ENCODE results near the gene BTF3.

BTF3 gene

DNA sequence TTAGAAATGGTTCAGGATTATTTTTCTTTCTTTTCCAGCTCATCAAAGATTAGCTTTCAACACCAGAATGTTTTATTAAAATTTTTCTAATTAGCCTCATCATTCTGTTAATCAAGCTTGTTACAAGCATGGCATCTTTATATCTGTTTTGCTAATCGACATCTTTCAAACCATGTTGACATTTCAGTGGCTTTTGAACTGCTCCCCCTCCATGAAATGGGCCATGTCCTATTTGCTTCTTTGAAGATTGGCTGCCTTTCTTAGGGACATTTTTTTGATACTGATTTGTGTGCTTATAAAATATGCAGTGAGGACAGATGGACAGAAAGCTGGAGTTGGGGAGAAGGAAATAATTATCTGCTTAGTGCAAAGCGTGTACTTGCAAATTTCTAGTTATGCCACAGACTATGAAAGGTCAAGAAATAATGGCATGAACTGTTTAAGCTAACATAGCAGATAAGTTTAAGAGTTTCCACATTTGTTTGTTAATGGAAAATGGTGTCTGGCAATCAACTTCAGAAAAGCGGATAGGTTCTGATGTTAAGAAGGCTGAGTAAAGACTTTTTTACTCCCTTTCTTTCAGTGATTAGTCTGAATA is 27.5 kb downstream of the BTF3 start:
- Mint-ChIP-seq H3K9me3 (no peaks in the 10 kb centered on the region), H3K4me1 (no peaks in the 10 kb centered on the region), H3K4me3 (no peak overlapping the region), H3K27ac (no peak overlapping the region), H3K27me3 (ENCODE audit: low read depth) (no peaks in the 10 kb centered on the region), H3K36me3 (ENCODE audit: low read depth) (no peaks in the 10 kb centered on the region)
- TF ChIP-seq, protein P1, sequence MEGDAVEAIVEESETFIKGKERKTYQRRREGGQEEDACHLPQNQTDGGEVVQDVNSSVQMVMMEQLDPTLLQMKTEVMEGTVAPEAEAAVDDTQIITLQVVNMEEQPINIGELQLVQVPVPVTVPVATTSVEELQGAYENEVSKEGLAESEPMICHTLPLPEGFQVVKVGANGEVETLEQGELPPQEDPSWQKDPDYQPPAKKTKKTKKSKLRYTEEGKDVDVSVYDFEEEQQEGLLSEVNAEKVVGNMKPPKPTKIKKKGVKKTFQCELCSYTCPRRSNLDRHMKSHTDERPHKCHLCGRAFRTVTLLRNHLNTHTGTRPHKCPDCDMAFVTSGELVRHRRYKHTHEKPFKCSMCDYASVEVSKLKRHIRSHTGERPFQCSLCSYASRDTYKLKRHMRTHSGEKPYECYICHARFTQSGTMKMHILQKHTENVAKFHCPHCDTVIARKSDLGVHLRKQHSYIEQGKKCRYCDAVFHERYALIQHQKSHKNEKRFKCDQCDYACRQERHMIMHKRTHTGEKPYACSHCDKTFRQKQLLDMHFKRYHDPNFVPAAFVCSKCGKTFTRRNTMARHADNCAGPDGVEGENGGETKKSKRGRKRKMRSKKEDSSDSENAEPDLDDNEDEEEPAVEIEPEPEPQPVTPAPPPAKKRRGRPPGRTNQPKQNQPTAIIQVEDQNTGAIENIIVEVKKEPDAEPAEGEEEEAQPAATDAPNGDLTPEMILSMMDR (IDR thresholded peaks at IDR 0.05; ENCODE audit: unreplicated experiment in 3 of 3) = no peak

DNA sequence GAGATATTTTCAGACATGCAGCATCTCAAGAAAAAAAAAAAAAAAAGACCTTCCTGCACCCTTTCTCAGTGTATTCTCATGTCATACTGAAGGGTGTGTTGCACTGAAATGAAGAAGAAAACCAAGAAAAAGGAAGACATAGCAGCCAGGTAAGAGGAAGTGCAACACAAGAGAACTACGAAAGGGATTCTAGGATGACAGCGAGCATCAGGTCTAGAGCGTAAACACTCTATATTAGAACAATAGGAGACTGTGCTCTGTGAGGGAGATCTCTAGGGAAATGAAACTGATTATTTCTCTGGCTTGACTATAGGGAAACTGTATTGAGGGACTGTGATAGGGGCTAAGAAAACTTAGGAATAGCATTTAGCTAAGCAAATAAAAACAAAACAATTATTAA is 30.0 kb downstream of the BTF3 start:
- no peak overlapping the region for H3K4me3 Mint-ChIP-seq
- no peaks in the 10 kb centered on the region for H3K4me1 Mint-ChIP-seq
- peaks cover 10% of the 10 kb centered on the region for H3K27me3 Mint-ChIP-seq (ENCODE audit: low read depth)
- TF ChIP-seq, protein P1 (IDR thresholded peaks at IDR 0.05; ENCODE audit: unreplicated experiment in 3 of 3) = no peak
- peaks cover 5% of the 10 kb centered on the region for H3K9me3 Mint-ChIP-seq
- H3K36me3 Mint-ChIP-seq (ENCODE audit: low read depth) = no peaks in the 10 kb centered on the region
- no peak overlapping the region for H3K27ac Mint-ChIP-seq

DNA sequence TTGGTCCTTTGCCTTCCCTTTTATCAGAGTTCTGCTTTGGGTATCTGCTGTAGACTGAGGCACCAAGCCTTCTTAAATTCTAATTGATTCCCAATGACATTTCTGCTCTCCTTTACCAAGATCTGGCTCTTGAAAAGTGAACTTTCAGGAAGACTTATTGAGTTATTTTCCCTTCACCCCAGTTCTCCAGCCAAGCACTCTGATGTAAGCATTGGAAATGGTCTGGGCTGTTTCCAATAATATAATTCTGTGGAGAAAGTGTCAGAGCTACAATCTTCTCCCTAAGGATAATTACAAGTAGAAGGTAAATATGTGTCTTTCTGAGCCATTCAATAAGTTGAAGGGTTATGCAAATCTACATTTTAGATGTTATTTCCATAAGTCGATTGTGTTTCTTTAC is 30.8 kb downstream of the BTF3 start:
- TF ChIP-seq, protein P1 (IDR thresholded peaks at IDR 0.05; ENCODE audit: unreplicated experiment in 3 of 3) = no peak
- H3K4me1 Mint-ChIP-seq = no peaks in the 10 kb centered on the region
- H3K27me3 Mint-ChIP-seq (ENCODE audit: low read depth) = peaks cover 16% of the 10 kb centered on the region
- H3K9me3 Mint-ChIP-seq = peaks cover 12% of the 10 kb centered on the region
- H3K36me3 Mint-ChIP-seq (ENCODE audit: low read depth) = no peaks in the 10 kb centered on the region
- no peak overlapping the region for H3K27ac Mint-ChIP-seq
- no peak overlapping the region for H3K4me3 Mint-ChIP-seq

DNA sequence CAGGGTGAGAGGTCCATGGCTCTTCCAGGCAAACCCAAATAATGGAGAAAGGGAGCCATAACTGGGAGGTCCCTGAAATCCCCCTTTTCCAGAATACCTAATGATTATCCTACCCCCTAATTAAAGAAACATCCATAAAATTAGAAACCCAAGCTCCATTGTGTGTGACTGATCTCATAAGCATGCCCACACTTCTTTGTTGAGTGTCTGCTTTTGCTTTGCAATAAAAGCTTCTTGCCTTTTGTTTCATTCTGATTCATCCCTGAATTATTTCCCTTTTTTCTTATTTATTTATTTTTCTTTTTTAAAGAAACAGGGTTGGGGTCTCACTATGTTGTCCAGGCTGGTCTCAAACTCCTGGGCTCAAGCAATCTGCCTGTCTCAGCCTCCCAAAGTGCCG is 33.1 kb downstream of the BTF3 start:
- Mint-ChIP-seq H3K36me3 (ENCODE audit: low read depth) (no peaks in the 10 kb centered on the region), H3K27me3 (ENCODE audit: low read depth) (peaks cover 16% of the 10 kb centered on the region), H3K27ac (no peak overlapping the region), H3K4me1 (no peaks in the 10 kb centered on the region), H3K4me3 (no peak overlapping the region), H3K9me3 (peaks cover 20% of the 10 kb centered on the region)
- TF ChIP-seq, protein P1 (IDR thresholded peaks at IDR 0.05; ENCODE audit: unreplicated experiment in 3 of 3) = no peak

DNA sequence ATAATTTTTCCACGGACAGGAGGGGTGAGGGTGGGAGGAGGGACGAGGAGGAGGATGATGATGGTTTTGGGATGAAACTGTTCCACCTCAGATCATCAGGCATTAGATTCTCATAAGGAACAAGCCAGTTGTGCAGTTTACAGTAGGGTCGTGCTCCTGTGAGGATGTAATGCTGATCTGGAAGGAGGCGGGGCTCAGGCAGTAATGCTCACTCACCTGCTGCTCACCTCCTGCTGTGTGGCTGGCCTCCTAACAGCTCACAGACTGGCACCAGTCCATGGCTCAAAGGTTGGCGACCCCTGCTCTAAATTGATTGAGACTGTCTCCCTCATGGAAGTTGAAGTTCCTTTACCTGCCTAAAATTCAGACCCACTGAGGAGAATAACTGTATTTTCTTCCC is 34.0 kb downstream of the BTF3 start:
- H3K27ac Mint-ChIP-seq = no peak overlapping the region
- TF ChIP-seq, protein P1 (IDR thresholded peaks at IDR 0.05; ENCODE audit: unreplicated experiment in 3 of 3) = no peak
- H3K9me3 Mint-ChIP-seq = peaks cover 20% of the 10 kb centered on the region
- H3K27me3 Mint-ChIP-seq (ENCODE audit: low read depth) = peaks cover 16% of the 10 kb centered on the region
- no peak overlapping the region for H3K4me3 Mint-ChIP-seq
- H3K4me1 Mint-ChIP-seq = no peaks in the 10 kb centered on the region
- H3K36me3 Mint-ChIP-seq (ENCODE audit: low read depth) = no peaks in the 10 kb centered on the region

DNA sequence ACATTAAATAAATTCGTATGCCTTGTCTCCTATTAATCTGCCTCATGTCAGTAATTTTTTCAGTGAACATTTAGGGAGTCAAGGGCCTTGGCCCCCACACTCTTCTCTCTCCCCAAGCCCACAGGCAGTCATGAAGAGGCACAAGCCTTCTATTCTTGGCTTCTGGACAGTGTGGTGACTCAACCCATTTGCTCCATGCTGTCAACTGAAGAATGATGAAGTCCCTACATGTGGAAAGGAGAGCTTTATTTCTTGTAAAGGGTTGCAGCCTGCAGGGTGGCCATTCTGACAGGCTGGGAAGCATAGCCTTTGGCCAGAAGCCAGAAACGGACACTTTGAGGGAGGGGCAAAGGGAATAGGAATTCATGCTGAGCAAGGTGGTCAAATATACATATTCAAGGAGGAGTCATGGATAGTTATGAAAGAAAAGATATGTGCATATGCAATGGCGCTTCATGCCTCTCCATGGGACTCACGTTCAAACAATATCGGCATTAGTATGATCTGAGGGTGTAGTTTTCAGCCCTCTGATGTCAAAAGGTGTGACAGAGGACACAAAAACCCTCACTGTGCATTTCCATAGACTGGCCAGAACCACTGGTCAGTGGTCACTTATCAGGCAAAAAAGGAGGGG is 35.9 kb downstream of the BTF3 start:
- H3K27me3 Mint-ChIP-seq (ENCODE audit: low read depth) = peaks cover 16% of the 10 kb centered on the region
- no peak overlapping the region for H3K4me3 Mint-ChIP-seq
- no peaks in the 10 kb centered on the region for H3K36me3 Mint-ChIP-seq (ENCODE audit: low read depth)
- H3K9me3 Mint-ChIP-seq = peaks cover 20% of the 10 kb centered on the region
- no peaks in the 10 kb centered on the region for H3K4me1 Mint-ChIP-seq
- TF ChIP-seq, protein P1 (IDR thresholded peaks at IDR 0.05; ENCODE audit: unreplicated experiment in 3 of 3) = no peak
- no peak overlapping the region for H3K27ac Mint-ChIP-seq

All from nephron (organoid).